Hematopoietic multipotent progenitor cell treated with erythropoietin and hydrocortisone succinate and interleukin-3 and kit ligand, for 17 days (in vitro differentiated cells): Measurements from ENCODE around the gene LAMA3.

Experiments used
- DNase-seq: peaks from one replicate; pipeline ENCODE4 v3.0.0-alpha.2; 2015; ENCODE audit warnings: low spot score

The LAMA3 gene

DNA sequence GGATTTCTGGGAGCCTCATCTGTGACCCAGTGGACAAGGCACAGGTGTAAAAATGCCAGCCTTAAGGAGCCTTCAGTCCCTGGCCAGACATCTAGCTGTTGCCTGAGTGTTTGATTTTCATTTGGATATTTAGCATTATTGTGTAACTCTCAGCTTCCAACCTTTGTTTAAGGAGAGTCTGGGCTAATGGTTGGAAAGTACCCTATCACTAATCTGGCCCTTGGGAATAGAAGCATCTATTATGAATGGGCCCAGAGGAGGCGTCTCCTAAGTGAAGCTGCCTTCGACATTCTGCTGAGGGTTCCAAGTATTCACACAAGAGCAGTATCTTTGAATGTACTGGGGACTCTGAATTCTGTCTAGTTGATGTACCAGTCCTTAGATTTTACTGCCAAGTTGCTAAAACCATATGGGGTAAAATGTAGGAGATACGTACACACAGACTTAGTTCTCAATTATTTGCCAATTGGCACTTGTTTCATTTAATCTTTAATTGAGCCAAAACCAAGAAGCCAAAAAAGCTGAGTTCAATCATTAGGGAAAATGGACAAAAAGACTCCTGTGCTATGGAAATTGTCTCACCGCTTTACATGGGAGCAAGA lies 19.3 kb upstream of the LAMA3 start:
- DNase-seq, result no peak

GRCh38 chr18:23671564-23671963 lies 17.7 kb upstream of the LAMA3 start:
- no peak for DNase-seq

GRCh38 chr18:23673725-23674124 lies 15.5 kb upstream of the LAMA3 start:
- DNase-seq, result no peak

DNA sequence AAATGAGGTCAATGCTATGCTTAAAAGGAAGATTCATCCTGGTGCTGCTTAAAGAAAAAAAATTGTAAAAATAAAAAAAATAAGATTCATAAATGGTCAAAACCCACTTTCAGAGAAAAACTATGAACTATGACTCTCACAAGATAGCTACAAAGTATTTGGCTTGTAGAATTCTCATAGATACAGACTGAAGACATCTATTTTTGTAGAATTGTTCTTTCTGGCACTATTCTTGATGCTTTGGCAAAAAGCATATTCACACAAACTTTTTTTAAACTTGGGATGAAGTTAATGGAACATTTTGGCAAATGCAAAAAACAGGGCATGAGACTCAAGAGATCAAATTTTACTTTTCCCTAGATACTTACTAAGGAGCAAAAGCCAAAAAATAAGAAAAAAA lies 14.0 kb upstream of the LAMA3 start:
- no peak for DNase-seq

GRCh38 chr18:23675896-23676295 lies 13.4 kb upstream of the LAMA3 start:
- no peak for DNase-seq

DNA sequence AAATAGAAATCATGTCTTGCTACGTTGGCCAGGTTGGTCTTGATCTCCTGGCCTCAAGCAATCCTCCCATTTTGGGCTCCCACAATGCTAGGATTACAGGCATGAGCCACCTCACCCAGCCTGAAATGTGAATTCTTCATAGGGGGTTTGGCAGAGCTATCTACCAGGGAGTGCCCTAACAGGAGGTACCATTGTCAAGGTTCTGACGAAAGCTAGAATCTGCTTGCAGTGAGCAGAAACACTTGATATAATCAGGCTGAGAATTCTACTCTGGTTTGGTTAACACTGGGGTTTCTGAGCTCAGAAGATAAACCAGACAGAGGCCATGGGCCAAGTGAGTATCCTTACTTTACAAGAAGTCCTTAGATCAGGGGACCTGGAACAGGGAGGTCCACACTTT lies 7.2 kb upstream of the LAMA3 start:
- no peak for DNase-seq

DNA sequence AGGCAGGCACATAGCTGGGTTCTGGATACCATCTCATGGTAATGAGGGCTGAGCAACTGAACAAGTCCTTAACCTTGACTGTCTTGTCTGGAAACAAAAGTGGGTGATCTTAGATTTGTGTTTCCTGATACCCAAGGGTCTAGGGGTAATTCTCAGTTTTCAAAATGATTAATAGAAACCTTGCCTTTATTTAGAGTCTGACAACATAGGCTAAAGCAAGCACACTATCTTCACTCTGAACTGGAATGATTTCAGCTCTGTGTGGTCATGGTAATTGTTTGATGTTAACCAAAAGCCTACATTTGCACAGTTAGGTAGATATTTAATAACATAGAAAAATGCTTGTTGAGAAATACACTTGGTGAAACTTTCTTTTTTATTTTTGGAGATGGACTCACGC lies 6.8 kb upstream of the LAMA3 start:
- no peak for DNase-seq

GRCh38 chr18:23683155-23683554 lies 6.1 kb upstream of the LAMA3 start:
- DNase-seq, result no peak

GRCh38 chr18:23683671-23684070 lies 5.6 kb upstream of the LAMA3 start:
- DNase-seq, result no peak

- no peak for DNase-seq
Observed at GRCh38 chr18:23684515-23685197, 4.6 kb upstream of the LAMA3 start.

GRCh38 chr18:23688528-23688927 lies 725 bp upstream of the LAMA3 start:
- DNase-seq, result no peak

DNA sequence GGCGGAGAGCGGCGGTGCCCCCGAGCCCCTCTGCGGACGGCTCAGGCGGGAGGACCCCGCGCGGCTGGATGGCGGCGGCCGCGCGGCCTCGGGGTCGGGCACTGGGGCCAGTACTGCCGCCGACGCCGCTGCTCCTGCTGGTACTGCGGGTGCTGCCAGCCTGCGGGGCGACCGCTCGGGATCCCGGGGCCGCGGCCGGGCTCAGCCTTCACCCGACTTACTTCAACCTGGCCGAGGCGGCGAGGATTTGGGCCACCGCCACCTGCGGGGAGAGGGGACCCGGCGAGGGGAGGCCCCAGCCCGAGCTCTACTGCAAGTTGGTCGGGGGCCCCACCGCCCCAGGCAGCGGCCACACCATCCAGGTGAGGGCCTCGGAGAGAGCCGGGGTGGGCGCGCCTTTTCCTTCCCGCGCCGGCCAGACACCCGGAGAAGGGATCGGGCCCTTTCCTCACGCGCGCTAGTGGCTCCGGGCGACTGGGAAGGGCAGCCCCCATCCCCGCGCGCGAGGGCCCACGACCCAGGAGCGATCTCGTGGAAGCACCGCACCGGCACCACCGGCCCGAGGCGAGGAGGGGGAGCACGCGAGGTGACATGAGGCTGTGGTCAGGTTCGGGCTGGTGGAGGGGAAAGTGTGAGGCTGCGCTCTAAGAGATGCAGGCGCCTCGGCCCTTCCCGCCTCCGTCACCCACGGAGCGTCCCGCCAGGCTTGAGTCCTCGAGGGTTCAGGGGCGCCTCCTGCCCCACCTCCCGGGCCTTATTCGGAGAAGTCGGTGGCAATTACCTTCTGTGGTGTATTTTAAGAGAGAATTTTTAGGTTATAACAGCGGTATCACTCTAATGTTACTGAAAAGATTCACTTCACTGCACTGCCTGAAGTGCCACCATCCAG lies 607 bp downstream of the LAMA3 start:
- DNase-seq, result no peak

GRCh38 chr18:23690505-23691068 lies 1.3 kb downstream of the LAMA3 start:
- no peak for DNase-seq

DNA sequence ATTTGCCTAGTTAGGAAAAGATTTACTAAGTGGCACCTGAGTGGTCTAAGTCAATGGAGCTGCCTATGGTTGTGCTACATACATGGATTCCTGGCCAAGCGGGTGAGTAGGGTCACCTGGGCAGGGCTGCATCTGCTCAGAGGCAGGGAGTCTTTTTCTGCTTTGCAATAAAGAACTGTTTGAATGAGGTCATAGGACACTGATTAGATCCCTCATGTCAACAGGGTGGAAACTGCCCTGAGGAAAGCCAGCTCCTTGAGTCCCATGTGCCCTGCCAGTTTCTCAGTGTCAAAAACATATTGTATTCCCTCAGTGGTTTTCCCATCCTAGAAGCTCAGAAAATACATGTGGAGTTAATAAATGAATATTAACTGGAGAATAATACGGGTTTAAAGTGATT lies 4.6 kb downstream of the LAMA3 start:
- no peak for DNase-seq

GRCh38 chr18:23694637-23695430 lies 5.6 kb downstream of the LAMA3 start:
- DNase-seq, result no peak

DNA sequence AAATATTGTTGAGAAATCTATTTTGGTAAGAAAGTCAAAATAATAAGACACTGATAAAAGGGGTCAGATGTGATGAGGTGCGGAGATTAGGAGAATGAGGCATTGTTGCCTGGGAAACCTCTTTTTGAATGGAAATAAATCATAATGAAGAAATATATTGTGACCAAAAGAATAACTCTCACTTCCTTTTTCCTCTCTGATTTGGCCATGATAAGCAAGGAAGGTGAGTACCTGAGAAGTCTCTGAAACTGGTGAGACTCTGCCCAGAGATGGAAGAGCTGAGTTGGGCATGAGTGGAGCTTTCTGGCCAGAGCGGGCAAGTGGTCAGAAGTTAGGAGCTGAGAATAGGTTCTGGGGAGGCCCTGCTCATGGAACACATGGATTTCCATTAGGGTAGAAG lies 11.8 kb downstream of the LAMA3 start:
- no peak for DNase-seq

DNA sequence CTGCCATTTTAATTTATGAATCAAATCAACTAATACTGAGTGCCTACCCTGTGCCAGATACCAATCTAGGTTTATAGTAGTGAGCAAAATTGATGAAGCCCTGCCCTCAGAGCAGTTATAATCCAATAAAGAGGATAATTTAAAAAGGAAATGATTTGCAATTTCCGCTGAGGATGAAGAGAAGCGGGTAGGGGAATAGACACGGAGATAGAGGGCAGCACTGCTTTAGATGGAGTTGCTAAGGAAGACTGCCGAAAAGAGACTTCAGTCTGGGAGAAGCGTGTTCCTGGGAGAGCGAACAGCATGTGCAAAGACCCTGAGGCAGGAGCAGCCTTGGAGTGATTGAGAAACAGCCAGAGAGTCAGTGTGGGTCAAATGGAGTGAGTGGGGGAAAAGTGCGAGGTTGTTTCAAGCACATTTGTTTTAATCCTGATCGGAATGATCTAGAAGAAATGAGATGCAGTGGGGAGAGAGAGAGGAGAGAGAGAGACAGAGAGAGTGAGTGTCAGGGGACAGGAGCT lies 12.4 kb downstream of the LAMA3 start:
- no peak for DNase-seq

DNA sequence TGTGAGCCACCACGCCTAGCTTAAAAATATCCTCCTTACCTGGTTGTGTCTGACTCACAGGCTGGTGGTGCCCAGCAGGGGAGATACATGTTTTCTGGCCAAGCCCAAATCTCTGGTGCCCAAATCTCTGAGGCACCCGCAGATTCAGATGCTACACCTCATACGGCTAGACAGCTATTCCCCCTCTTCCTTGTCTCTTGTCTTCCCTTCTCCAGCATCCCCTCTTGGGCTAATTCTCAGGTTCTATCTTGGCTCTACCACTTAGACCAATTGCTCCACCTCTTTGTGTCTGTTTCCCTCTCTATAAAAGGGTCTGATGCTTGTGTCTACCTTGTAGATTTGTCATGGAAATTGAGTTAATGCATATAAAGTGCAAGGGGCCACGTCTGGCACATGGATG lies 13.4 kb downstream of the LAMA3 start:
- DNase-seq, result no peak

- no peak for DNase-seq
Observed at GRCh38 chr18:23703057-23703986, 14.1 kb downstream of the LAMA3 start.

GRCh38 chr18:23703987-23704384 lies 14.7 kb downstream of the LAMA3 start:
- no peak for DNase-seq

DNA sequence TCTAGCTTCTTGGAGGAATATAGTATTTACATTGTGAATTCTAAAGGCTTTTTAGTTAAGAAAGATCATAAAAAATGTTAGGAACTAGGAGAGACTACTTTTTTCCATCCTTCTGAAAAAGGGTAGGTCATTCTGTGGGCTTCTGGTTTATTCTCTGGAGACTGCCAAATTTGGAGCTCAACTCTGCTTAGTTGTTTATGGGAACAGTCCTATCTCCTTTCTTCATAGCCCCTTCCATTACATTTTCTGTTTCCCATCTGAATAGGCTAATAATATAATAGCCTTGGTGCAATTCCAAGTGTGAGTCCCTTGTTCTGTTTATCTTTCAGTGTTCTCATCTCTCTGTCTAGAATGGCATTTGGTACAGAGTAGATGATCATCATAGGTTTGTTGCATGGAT lies 15.6 kb downstream of the LAMA3 start:
- DNase-seq, result no peak
